KG1 (cell line): Measurements from ENCODE around the gene ACO1.
"Not testable (repeated sequence)": the region's sequence is repeated elsewhere in the genome, so short reads cannot be mapped to it uniquely, and the experiment has no call there.

Source experiments
- DNase-seq: peaks from one replicate; lab custom pipeline; 2025; lab: John Stamatoyannopoulos, UW

ACO1 gene

DNA sequence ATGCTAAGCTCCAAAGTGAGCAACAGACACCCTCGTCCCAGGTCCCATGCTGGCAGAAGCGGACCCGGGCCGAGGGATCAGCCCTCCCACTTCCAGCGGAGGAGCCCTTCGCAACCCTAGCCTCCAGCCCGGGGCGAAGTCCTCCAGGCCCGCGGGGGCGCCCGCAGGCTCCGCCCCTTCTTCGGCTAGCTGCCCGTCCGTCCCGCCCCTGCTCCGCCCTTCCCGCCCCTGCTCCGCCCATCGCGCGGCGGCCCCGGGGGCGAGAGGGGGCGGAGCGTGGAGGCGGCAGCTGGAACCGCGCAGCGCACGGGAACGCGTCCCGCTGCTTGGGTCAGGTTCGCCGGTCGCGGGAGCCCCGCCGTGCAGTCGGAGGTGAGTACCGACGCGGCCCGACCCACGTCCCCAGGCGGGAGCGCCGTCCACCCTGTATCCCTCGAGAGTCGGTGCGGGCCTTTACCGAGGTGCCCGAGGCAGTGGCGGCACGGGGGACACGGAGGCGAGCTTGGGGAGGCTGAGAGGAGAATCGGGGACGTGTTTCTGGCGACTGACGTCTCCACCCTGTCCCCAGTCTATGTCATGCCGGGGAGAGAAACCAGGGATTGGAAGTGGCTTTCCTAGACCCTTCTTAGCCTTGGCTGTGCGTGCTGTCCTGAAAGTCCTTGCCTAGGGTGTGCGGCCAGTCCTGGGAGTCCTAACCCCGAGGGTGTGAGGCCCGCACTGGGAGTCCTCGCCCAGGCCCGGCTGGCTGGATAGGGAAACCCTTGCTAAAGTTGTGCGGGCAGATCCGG, at the start of gene ACO1:
ACO1 (plus strand) TSS at position 280 of the 788 bp plus-strand sequence. CDS start 20,864 bp downstream, outside the sequence.
- DNase-seq, result peak; percentile 79

DNA sequence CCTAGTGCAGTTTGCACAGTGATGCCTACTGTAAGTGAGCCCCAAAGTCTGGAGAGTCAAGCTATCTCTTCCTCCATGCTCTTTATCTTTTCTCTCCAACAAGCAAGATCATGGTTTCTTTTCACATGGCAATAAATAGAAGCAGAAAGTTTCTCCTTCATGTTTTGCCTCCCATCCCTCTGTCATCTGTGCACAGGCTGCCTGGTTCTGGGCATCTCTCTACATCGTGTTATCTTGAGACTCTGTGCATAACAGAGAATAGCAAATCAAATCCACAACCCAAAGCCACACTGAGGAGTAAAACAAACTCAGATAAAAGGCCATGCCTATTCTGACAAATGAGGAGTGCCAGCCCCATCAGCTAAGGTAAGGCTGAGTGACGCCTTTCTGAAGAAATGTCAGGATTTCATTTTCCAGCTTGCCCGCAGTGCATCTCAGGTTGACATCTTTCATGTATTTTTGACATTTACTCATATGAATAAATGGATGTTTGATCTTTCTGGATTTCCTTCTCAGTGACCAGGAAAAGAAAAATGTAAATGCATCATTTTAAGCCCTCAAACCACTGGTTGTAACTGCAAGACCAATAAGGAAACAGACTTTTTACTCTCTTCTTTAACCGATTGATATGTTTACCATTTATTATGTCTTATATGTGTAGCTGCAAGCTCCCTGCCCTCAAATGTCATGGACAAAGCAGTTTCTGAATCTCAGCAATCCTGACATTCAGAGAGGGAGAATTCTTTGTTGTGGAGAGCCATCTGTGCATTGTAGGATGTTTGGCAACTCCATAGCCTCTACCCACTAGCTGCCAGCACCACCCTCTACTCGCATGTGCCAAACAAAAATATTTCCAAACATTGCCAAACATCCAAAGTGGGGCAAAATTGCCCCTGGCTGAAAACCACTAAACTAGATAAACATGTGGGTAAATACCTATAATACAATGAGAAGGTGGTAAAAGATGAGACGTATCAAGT, 49.2 kb upstream of the ACO1 start:
- DNase-seq, result no peak

DNA sequence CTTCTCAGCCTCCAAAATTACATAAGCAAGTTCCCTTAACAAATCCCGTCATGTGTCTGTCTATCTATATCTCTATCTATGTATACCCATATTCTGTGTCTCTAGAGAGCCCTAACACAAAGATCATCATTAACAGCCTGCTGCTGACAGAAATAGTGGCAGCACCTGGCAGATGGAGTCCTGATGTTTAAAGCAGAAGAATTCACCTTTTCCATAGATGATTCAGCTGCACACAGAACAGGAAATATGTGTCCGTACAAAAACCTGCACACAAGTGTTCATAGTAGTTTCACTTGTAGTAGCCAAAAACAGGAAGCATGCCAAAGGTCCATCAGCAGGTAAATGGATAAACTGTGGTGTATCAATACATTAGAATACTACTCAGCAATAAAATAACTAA, 45.0 kb upstream of the ACO1 start:
- DNase-seq, result no peak

DNA sequence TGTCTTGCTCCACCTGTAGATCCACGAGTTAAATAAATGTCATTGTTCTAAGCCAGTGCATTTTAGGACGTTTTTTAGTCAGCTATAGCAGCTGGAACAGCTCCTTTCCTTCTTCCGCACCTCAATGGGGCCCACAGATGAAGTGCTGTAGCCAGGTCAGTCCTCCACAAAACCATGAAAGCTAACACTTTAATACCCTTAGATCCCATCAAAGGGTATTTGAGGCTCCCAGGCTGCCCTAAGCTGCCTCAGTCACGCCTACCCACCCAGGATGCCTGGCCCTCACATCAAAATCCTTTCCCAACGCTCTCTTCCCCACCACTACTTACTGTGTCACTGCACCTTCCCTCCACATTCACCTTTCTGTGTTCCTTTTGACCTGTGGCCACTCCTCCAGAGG, 44.1 kb upstream of the ACO1 start:
- DNase-seq, result no peak

DNA sequence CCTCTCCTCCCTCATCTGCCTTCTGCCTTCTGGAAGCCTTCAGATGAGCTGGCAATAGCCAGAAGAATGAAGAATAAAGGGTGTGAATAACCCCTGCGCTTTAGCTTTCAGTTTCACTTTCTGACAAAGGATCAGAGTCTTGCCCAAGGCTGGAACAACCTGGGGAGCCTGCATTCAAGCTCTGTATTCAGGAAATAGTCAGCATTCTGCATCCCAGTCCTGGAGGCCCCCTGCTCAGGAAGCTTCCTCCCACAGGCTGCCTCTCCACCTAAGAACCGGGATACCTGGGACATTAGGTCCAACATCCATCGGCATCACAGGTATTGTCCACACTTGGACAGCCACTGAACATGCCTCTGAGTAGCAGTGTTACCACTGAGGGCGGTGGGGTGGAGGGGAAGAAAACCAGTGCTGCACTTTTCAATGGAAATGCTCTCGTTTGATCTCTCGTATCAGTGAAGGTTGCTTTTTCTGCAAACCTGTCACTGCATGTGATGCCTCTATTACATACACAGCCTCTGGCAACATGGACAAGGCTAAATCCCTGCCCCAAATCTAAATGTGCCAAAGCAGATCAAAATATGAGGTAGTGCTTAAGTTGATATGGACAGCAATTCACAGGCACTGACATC, 39.8 kb upstream of the ACO1 start:
- no peak for DNase-seq

DNA sequence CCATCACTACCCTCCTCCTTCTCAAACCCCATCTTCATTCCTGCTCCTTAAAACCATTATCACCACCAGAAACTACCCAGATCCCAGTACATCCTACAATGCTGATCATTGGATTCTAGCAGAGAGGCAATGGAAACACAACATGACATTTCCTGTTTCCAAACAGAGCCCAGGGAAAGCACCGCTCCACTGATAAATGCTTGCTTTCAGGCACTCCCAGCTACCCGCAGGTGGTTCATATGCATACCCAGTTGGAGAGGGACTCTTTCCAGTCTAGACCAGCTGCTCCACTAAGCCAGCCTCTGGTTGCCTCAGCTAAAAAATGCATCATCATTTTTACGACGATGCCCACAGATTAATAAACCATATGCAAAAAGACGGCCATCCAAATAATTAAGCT, 39.2 kb upstream of the ACO1 start:
- no peak for DNase-seq

DNA sequence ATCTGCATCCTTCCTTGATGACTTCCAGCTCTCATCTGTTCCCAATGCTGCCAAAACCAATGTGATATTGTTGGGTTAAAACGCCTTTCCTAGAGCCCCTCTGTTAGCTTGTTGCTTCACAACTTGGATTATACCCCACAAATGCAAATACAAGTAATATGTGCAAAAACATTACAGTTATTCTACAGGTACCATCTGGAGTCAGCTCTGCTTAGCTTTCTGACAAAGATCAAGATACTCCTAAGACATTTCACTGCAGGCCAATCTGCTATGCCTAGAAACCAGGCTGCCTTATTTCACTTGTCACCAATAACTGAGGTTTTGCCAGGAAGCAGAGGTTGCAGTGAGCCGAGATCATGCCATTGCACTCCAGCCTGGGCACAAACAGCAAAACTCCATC, 36.9 kb upstream of the ACO1 start:
- no peak for DNase-seq

DNA sequence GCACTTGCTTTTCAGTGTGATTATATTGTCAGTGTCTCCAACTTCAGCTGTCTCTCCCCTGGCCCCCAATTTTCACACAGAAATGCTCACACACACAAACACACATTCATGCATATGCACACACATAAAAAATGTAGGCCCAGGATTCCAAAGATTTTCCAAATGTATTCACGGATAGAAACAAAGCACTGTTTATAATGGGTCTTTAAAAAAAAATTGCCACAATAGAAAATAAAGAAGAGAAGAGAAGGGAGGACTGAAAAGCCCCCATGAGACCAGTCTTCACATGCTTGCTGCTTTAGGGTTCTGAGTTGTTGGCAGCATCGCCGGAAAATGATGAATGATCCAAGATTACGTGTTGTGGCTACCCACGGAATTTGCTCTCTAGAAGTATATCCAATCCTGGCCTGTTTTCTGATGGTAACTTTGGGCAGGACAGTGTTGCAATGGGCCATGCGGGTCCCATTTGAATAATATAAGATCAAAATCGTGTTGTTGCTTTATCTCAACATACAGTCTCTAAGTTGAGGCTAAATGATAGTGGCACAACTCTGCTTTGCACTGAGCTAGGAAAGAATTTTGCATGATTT, 36.2 kb upstream of the ACO1 start:
- DNase-seq, result no peak

DNA sequence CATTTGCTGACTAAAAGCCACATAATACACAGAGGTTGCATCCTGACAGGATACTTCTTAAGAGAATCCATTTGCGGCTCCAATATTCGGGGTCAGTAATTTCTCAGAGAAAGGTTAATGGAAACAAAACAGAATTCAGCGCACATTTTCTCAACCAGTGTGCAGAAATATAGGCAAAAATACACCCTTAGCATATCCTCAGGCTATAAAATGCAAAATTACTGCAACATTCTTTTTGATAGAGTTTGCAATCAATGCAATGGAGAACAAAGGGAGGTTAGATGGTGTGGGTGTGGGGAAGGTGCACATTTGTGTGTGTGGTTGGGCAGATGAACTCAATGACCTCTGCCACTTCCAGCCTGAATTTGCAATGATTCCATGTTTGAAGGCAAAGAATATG, 35.4 kb upstream of the ACO1 start:
- no peak for DNase-seq

DNA sequence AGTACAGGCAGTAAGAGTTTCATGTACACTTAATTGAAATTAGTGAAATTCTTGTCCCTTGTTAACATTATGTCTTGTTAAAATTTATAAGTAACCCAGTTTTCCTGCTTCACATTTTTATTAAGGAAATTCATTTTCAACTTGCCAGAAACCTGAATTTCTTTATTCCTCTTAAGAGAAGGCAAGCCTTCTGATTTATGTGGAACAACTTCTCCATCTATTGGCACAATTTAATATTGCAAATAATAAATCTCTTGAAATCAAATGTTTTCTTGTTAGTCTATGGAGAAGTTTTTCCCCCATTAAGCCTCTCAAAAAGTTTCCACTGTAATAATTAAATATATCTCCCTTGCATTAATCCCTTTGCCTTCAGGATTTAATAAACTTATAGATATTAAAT, 33.8 kb upstream of the ACO1 start:
- peak; percentile 19 for DNase-seq

DNA sequence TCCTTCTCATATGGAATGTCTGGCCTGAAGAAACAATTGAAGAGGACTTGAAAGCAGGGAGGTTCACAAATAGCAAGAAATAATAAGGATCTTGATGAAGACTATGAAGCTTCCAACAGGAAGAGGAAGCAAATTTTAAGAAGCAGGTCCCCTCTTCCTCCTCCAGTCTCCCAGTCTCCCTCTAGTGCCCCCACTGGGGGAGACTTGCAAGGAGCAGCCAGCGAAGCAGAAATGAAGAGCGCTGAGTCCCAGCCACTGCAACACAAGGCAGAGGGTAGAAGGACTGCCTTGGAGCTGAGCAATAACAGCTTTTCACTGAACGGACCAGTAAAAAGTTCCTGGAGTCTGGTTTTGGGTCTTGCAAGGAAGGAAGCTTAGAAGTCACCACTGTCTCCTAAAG, 32.6 kb upstream of the ACO1 start:
- DNase-seq, result peak; percentile 4

DNA sequence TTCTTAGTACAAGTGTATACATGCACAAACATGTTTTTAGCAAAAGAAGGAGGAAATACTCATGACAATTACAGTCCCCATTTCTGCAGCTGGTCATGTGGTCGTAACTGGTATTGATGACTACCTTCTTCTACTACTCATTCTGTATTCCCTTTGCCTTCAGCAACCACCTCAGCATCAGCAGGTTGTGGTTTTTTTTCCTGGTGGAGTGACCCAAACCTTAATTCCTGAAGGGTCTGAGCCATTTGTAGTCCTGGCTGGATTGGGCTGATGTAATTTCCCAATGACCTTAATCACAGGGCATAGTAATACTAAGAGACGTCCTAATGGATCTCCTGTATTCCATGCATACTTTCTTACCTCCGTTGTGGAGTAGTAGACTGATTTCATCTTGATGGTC, 31.0 kb upstream of the ACO1 start:
- not testable (repeated sequence) for DNase-seq

DNA sequence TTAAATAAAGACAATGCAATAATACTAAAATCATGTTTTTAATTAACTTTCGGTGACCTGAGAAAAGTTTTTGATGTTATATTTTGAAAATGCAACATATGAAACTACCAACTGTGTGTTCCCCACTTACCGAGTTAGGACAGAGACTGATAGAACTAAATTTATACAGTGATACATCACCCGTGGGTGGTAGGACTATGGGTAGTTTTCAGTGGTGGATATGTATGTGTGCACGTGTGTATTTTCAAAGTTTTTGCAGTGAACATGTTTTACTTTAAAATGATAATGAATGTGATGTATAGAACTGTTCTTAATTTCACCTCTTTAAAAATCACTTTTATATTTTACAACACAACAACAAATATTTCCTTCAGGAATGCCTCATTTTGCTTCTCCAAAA, 25.0 kb upstream of the ACO1 start:
- DNase-seq, result no peak

DNA sequence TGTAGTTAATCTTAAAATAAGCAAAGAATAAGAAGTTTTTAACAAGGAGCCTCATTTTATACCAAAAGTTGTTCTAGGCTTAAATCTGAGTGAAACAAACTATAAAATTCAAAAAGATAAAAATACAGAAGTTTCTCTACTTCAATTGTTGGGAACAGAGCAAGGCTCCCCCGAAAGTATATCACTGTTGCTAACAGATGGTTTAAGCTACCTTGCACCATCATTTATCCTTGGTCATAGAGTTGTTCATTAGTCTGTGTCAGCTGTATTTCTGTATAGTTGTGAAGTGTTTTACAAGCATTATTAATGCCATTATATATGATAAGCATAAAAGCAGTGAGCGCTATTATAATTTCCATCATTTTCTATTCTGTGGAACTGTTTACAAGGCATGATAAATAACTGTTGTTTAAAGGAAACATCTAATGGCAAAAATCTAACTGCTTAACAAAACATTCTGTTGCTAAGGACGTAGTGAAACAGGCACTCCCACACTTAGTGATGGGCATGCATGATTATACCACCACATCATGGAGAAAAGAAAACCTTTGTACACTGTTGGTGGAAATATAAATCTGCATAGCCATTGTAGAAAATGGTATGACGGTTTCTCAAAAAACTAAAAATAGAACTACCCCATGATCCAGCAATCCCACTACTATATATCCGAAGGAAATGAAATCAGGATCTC, 23.3 kb upstream of the ACO1 start:
- DNase-seq, result no peak

DNA sequence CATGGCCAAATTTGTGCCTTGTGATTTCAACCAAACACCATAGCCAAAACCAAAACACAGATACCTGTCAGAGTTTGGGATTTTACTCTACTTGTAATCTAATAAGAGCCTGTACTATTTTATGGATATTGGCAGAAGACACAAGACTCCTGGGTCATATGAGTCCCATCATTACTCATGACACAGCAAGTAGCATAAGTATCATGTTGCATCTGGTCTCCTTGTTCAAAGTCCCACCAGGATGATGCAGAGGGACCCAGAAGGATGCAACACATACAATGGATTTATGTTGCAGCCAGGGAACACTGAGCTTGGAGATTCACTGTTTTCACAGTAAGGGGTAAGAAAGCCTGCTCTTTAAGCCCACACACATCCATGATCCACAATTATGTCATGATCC, 13.2 kb upstream of the ACO1 start:
- no peak for DNase-seq

DNA sequence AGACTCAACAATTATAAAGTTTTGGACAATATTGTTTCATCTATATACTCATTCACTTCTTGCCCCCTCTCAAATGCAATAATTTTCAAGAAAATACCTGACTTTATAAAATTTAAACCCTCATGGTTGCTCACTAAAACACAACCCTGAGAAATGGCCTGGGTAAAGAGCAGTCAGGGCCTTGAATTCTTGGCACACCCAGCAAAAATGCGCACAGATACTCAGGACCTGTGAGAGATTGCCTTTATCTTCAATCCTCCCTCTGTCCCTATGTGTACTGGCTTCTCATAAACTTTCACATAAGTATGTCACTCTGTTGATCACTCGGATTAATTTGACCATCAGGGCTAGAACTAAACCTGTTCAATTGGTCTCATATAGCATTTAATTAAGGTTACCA, 12.8 kb upstream of the ACO1 start:
- DNase-seq, result no peak

DNA sequence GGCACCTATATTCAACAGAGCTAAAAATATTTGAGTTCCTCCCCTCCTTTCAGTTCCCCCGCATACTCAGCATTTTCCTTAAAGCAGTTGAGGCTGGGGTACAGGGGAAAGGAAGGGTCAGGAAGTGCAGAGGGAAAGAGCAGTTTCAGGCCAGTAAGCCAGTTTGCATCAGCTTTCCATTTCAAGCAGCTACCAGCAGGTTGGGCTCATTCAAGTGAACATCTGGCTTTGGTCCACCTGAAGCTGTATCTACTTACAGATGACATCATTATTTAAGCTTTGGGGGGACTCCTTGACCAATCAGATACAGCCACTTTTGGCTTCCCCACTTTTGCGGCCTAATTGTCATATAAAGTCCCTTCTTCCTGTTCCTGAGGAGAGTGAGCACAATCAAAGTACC, 8.2 kb upstream of the ACO1 start:
- no peak for DNase-seq

DNA sequence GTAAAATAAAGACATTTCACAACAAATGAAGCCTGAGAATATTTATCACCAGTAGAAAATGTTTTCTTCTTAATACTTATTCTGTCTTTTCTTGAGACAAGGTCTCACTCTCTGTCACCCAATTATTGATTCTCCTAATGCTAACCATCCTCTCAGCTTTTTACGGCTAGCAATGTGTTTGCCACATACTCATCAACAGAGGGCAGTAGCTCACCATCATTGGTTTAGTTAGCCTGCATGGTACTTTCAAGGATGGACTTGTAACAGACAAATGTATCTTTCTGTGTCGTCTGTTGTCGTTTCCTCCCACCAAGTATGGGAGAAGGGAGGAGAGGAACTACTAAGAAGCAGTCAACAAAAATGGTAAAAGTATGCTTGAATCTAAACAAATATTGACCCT, 5.9 kb upstream of the ACO1 start:
- DNase-seq, result peak; percentile 37

DNA sequence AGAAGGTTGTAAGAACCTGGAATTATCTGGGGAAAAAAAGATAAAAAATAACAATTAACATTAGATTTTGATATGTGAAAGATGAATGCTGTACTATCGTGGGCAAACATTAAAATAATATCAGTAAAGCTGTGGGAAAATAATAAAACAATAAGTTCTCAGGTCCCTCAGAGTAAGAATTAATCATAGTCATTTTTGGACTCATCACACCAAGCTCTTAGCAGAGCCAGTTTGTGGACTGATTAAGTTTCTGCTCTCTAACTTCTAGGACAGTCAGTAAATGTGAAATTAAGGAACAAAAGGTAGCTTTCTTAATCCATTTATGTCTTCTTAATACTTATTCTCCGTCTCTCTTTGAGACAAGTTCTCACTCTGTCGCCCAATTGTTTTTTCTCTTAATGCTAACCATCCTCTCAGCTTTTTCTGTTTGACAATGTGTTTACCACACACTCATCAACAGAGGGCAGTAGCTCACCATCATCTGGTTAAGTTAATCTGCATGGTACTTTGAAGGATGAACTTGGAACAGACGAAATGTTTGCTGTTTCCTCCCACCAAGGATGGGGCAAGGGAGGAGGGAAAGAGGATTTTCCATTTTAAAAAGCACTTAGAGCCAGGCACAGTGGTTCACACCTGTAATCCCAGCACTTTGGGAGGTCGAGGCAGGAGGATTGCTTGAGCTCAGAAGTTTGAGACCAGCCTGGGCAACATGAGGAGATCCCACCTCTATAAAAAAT, 5.3 kb upstream of the ACO1 start:
- peak; percentile 17 for DNase-seq

DNA sequence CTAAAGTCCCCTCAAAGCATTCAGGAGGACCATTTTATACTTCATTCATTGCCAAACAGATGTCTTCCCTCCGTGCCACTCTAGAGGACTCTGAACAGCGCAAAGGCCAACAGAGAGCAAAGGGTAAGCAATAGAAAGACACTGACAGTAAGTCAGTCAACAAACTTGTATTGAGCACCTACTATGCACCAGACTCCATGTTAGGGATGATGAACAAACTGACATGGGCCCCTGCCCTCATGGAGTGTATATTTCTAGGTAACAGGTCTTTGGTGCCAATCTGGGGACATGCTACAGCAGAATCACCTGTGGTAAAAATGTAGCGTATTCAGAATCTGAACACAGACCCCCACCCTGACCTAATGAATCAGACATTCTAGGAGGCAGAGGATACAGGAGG, 3.5 kb upstream of the ACO1 start:
- DNase-seq, result no peak
